Hepatocyte (in vitro differentiated cells): ENCODE data around the gene FOXO6. TPM values are rescaled to one million over a fixed set of nuclear protein-coding genes. Genes with fewer than 3 reads are reported as not detected.

ENCODE experiments used
- DNase-seq: peaks from one replicate; pipeline ENCODE4 v3.0.0-alpha.2; 2016; ENCODE audit warnings: low spot score
- H2AFZ ChIP-seq: fragments of 200-600 bp; sonication (generic); 2 replicates; pipeline ENCODE4 v1.6.0; 2016; ENCODE audit warnings: antibody characterized with exemption, mild to moderate bottlenecking
- H3K27ac ChIP-seq: fragments of 200-600 bp; sonication (generic); 2 replicates; pipeline ENCODE4 v1.5.1; 2016; ENCODE audit warnings: mild to moderate bottlenecking
- H3K27me3 ChIP-seq: fragments of 200-600 bp; sonication (generic); 2 replicates; pipeline ENCODE4 v1.6.1; 2016
- H3K36me3 ChIP-seq: fragments of 200-600 bp; sonication (generic); replicated peaks from 2 replicates; pipeline ENCODE4 v1.5.1; 2016; ENCODE audit warnings: low read depth; ENCODE audit not compliant: insufficient read depth
- H3K4me1 ChIP-seq: fragments of 200-600 bp; sonication (generic); 2 replicates; pipeline ENCODE4 v1.5.1; 2016; ENCODE audit warnings: mild to moderate bottlenecking, moderate library complexity; ENCODE audit not compliant: insufficient read depth
- H3K4me2 ChIP-seq: fragments of 200-600 bp; sonication (generic); 2 replicates; pipeline ENCODE4 v1.6.0; 2016
- H3K4me3 ChIP-seq: fragments of 200-600 bp; sonication (generic); 2 replicates; pipeline ENCODE4 v1.5.1; 2016; ENCODE audit warnings: mild to moderate bottlenecking
- H3K79me2 ChIP-seq: fragments of 200-600 bp; sonication (generic); 2 replicates; pipeline ENCODE4 v1.6.0; 2017; ENCODE audit warnings: mild to moderate bottlenecking
- H3K9me2 ChIP-seq: fragments of 200-600 bp; sonication (generic); replicated peaks from 2 replicates; pipeline ENCODE4 v1.6.0; 2017; ENCODE audit warnings: mild to moderate bottlenecking; ENCODE audit not compliant: insufficient read depth
- H3K9me3 ChIP-seq: fragments of 200-600 bp; sonication (generic); 2 replicates; pipeline ENCODE4 v1.5.1; 2016; ENCODE audit warnings: low read depth, mild to moderate bottlenecking
- H4K20me1 ChIP-seq: fragments of 200-600 bp; sonication (generic); 2 replicates; pipeline ENCODE4 v1.6.0; 2016; ENCODE audit warnings: mild to moderate bottlenecking; ENCODE audit not compliant: insufficient read depth, poor library complexity, severe bottlenecking
- CTCF ChIP-seq: fragments of 200-600 bp; sonication (generic); IDR thresholded peaks from 2 replicates; pipeline ENCODE4 v1.5.1; 2016; ENCODE audit warnings: antibody characterized with exemption, mild to moderate bottlenecking; ENCODE audit not compliant: poor library complexity
- EZH2 ChIP-seq: fragments of 200-600 bp; sonication (generic); IDR thresholded peaks from 2 replicates; pipeline ENCODE4 v1.6.1; 2016; ENCODE audit warnings: antibody characterized with exemption, mild to moderate bottlenecking, borderline replicate concordance
- EZH2phosphoT487 ChIP-seq: fragments of 200-600 bp; sonication (generic); IDR thresholded peaks from one replicate; pipeline ENCODE4 v1.6.1; 2018; ENCODE audit warnings: antibody characterized with exemption, mild to moderate bottlenecking, low read depth, moderate library complexity; ENCODE audit not compliant: unreplicated experiment, severe bottlenecking
- WGBS: methylation state at CpG from one replicate; pipeline ENCODE4 v1.1.6; 2016; ENCODE audit warnings: low lambda C conversion rate; ENCODE audit errors: missing lambda C conversion rate; 5-methylcytosine and 5-hydroxymethylcytosine counted together
- polyA plus RNA-seq: library from polyadenylated mRNA; unstranded; fragments of >200 nt; fragmentation: Nextera tagmentation; extraction: Ambion mirVana; gene quantifications from 2 replicates; pipeline ENCODE4 v1.2.1, GENCODE V29; 2016
- total RNA-seq: library from RNA; depleted of rRNA; stranded (reverse); fragments of >200 nt; gene quantifications from 2 replicates; pipeline ENCODE4 v1.2.3, GENCODE V29; 2014

The FOXO6 gene
- total and polyA plus RNA-seq, 2 experiments from 2014 or later, result 0.80 to 5.0 TPM

- H3K27me3 ChIP-seq, result no peaks in the 10 kb centered on the region
- DNase-seq, result no peak
- H2AFZ ChIP-seq, result no peak overlapping the region
- no peaks in the 10 kb centered on the region for H3K9me3 ChIP-seq
- 84% methylated on average over 6 of the region's 6 CpGs for WGBS
- no peaks in the 10 kb centered on the region for H4K20me1 ChIP-seq
- H3K4me3 ChIP-seq, result no peak overlapping the region
- no peaks in the 10 kb centered on the region for H3K36me3 ChIP-seq
- H3K27ac ChIP-seq, result no peak overlapping the region
- H3K9me2 ChIP-seq, result no peaks in the 10 kb centered on the region
- peaks cover 27% of the 10 kb centered on the region for H3K4me1 ChIP-seq
- TF ChIP-seq EZH2 (no peak), CTCF (no peak), EZH2phosphoT487 (no peak)
- no peaks in the 10 kb centered on the region for H3K79me2 ChIP-seq
- no peak overlapping the region for H3K4me2 ChIP-seq
Measured at GRCh38 chr1:41355761-41356160, 5.5 kb upstream of the FOXO6 start.

DNA sequence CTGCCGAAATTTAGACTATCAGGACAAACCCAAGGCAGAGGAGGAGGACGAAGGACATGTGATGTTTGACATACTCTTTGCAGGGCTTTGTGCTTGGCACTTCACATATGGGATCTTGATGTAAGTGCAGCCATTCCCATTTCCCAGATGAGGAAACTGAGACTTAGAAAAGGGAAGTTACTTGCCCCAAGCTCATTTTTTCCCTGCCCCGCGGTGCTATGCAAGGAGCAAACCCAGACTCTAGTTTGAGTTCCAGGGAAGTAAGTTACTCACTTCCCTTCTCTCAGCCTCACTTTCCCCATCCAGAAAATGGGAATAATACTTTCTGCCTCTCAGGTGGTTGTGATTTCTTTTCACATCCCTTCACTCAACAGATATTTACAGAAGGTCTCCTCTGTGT lies 4.5 kb upstream of the FOXO6 start:
- H4K20me1 ChIP-seq, result no peaks in the 10 kb centered on the region
- WGBS, result 98% methylated on average over 4 of the region's 4 CpGs
- H3K9me3 ChIP-seq, result no peaks in the 10 kb centered on the region
- TF ChIP-seq EZH2phosphoT487 (no peak), EZH2 (no peak)
- no peak overlapping the region for H3K4me2 ChIP-seq
- DNase-seq, result no peak
- no peaks in the 10 kb centered on the region for H3K36me3 ChIP-seq
- H3K27ac ChIP-seq, result no peak overlapping the region
- H3K27me3 ChIP-seq, result no peaks in the 10 kb centered on the region
- no peaks in the 10 kb centered on the region for H3K79me2 ChIP-seq
- H3K4me1 ChIP-seq, result peaks cover 27% of the 10 kb centered on the region
- H2AFZ ChIP-seq, result no peak overlapping the region
- no peaks in the 10 kb centered on the region for H3K9me2 ChIP-seq
- no peak overlapping the region for H3K4me3 ChIP-seq

DNA sequence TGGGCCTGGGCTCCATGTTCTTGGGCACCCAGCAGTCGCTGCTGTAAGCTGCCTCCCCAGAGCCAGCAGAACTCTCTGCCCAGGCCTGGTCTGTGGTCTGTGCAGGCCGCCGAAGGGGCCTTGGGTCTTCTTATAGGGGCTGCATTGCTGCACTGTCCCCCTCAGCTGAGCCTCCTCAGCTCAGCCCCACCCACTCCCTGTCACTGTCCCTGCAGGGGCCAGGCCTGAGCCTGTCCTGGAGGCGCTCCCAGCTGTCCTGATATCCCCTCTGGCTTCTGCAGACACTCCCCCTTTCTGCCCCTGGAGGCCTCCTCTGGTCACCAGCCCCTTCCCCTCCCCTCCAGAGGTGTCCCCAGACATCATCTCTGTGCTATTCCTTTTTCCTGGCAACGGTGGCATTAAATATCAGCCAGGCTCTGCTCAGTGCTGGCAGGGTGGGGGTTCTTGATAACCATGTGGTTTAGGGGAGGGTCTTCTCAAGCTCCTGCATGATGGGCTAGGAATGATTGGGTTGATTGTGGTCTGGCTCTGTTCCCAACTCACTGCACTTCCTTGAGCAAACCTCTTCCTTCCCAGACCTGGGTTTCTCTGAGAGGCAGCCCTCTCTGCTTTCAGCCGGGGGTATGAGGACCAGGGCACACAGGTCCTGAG lies 3.7 kb upstream of the FOXO6 start:
- Histone ChIP-seq H3K9me3 (no peaks in the 10 kb centered on the region), H3K9me2 (no peaks in the 10 kb centered on the region), H3K27me3 (peaks cover 5% of the 10 kb centered on the region), H3K4me2 (no peak overlapping the region), H3K36me3 (no peaks in the 10 kb centered on the region), H2AFZ (no peak overlapping the region), H3K4me3 (no peak overlapping the region), H3K4me1 (peaks cover 33% of the 10 kb centered on the region), H3K79me2 (no peaks in the 10 kb centered on the region), H3K27ac (peak overlapping the region; percentile 33), H4K20me1 (no peaks in the 10 kb centered on the region)
- TF ChIP-seq EZH2phosphoT487 (no peak), EZH2 (no peak), CTCF (no peak)
- no peak for DNase-seq
- WGBS, result 68% methylated on average over 6 of the region's 6 CpGs

DNA sequence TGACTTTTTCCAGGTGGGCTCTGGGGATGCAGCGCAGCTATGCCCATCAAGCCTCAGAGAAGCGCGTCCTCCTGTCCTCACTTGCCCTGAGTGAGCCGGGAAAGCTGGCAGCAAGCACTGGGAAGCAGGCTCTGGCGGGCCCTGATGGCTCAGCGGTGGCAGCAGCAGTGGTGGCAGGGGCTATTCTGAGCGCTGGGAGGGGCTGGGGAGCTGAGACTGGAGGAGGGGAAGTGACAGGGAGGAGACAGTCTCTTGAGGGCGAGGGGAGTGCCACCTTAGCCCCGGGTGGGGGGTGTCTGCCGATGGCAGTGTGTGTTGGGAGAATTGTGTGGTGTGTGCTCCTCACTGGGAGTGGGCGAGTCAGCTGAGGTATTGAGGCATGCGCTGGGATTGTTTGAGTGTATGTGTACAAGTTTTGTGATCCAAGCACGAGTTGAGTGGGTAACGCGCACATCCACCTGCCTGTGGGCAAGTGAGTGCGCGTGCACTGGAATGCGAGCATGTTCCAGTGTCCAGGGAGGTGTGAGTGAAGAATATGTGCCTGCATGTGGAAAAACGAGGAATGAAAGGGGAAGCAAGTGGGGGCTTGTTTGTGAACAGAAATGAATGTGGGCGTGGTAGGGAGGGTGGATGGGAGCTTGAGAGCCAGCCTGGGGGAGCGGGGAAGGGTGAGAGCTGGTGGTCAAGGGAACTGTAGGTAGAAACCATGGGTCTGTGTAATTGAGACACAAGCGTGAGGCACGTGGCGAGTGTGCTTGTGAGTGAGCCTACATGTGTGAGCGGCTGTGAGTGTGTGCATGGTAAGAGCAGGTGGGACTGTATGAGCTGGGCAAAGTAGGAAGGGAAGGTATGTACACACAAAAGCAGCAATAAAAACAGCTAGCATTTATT lies 2.9 kb upstream of the FOXO6 start:
- DNase-seq, result no peak
- peaks cover 13% of the 10 kb centered on the region for H3K27me3 ChIP-seq
- H3K79me2 ChIP-seq, result no peaks in the 10 kb centered on the region
- no peak overlapping the region for H3K4me3 ChIP-seq
- H3K4me1 ChIP-seq, result peaks cover 34% of the 10 kb centered on the region
- H3K9me3 ChIP-seq, result no peaks in the 10 kb centered on the region
- H3K9me2 ChIP-seq, result no peaks in the 10 kb centered on the region
- H4K20me1 ChIP-seq, result no peaks in the 10 kb centered on the region
- WGBS, result 73% methylated on average over 25 of the region's 25 CpGs
- H3K4me2 ChIP-seq, result no peak overlapping the region
- H3K36me3 ChIP-seq, result no peaks in the 10 kb centered on the region
- H3K27ac ChIP-seq, result peak overlapping the region; percentile 33
- H2AFZ ChIP-seq, result no peak overlapping the region
- no peak for TF ChIP-seq EZH2
- TF ChIP-seq CTCF, result no peak
- no peak for TF ChIP-seq EZH2phosphoT487
